Fibroblast of mammary gland (primary cell): ENCODE data around the gene TOP3A.

ENCODE experiments used
- DNase-seq: peaks from one replicate; pipeline ENCODE4 v3.0.0-alpha.2; 2010; ENCODE audit warnings: low read depth
- H3K4me3 ChIP-seq: 2 replicates; pipeline ENCODE4 v1.5.1; 2011; ENCODE audit warnings: low read depth, mild to moderate bottlenecking, low read length, moderate library complexity; ENCODE audit not compliant: control insufficient read depth
- TF ChIP-seq, protein P1 (sequence below): conservative IDR thresholded peaks from 2 replicates; pipeline ENCODE4 v1.5.1; 2011; ENCODE audit warnings: low read depth, low read length, inconsistent platforms; ENCODE audit not compliant: control insufficient read depth, insufficient read depth

TOP3A gene

DNA sequence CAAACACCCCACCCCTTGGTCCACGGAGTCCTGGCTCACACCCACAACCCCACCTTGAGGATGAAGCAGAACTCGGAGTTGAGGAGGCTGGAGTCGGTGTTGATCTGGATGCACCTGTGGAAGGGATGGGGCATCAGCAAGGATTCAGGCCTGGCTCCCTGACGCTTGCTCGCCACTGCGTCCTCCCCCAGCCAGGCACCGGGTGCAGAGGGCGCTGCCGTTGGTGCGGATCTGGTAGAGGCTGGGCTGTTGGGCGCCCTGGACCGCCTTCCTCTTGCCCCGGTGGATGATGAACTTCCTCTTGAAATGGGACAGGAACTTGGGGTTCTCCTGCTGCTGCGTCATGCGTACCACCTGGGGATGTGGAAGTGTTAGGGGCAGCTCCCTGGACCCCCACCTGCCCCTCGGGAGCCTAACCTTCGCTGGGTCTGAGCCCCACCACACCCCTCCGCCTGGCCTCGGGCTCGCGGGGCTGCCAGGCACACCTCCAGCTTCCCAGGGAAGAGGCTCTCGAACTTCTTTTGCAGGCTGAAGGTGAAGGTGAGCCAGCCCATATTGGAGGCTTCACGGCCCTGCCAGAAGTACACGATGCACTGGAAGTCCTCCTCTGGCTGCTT is 68.6 kb downstream of the TOP3A start:
- TF ChIP-seq, protein P1, sequence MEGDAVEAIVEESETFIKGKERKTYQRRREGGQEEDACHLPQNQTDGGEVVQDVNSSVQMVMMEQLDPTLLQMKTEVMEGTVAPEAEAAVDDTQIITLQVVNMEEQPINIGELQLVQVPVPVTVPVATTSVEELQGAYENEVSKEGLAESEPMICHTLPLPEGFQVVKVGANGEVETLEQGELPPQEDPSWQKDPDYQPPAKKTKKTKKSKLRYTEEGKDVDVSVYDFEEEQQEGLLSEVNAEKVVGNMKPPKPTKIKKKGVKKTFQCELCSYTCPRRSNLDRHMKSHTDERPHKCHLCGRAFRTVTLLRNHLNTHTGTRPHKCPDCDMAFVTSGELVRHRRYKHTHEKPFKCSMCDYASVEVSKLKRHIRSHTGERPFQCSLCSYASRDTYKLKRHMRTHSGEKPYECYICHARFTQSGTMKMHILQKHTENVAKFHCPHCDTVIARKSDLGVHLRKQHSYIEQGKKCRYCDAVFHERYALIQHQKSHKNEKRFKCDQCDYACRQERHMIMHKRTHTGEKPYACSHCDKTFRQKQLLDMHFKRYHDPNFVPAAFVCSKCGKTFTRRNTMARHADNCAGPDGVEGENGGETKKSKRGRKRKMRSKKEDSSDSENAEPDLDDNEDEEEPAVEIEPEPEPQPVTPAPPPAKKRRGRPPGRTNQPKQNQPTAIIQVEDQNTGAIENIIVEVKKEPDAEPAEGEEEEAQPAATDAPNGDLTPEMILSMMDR: no peak
- no peak for DNase-seq
- no peak overlapping the region for H3K4me3 ChIP-seq

DNA sequence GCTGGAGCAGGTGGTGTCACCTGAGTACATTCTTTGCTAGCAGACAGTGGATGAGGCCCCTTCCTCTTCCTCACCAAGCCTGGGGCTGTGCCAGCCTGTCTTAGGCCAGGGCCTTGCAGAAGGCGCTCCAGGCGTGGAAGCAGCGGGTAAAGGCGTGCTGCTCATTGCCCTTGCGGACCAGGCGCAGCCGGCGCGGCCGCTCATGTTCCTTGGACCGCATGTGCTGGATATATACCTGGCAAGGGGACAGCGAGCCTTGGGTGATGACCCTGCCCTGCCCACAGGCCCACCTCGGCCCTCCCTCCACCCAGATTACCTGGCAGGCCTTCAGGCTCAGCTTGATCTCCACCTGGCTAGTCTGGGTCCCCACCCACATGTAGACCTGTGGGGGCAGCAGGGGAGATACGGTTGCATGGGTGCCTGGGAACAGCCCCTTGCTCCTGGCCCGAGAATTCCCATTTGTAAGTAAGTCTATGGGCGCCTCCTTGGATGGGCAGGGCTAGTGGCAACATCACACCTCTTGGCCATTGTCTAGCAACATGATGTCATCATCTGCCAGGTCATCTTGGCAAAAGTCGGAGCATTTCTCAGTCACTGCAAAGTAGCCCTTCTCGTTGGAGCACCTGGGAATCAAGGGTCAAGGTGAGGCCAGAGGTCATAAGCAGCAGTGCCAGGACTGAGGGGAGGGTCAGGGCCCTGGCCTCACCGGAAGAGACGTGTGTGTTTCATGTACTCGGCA is 69.6 kb downstream of the TOP3A start:
- TF ChIP-seq, protein P1: no peak
- no peak overlapping the region for H3K4me3 ChIP-seq
- DNase-seq: no peak

DNA sequence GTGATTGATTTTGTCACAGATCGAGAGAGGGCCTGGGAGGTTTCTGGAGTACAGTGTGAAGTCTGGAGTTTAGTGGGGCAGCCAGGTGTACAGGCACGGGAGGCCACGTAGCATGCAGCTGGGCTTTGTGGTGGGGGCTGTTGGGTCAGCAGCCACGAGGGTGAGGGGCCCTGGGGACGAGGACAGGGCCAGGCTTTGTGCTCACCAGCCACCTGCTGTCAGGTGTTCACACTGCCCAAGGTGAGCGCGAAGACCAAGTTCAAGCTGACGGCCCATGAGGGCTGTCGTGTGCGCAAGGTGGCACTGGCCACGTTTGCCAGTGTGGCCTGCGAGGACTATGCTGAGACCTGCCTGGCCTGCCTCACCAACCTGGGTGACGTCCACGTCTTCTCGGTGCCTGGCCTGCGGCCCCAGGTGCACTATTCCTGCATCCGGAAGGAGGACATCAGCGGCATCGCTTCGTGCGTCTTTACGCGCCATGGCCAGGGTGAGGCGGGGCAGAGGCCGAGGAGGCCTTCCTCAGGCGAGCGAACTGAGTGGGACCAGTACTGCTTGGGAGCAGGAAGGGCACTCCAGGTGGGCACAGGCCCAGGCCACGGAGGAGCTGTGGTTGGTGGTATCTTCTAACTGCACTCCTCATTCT is 73.4 kb downstream of the TOP3A start:
- DNase-seq: no peak
- TF ChIP-seq, protein P1: no peak
- H3K4me3 ChIP-seq: no peak overlapping the region

DNA sequence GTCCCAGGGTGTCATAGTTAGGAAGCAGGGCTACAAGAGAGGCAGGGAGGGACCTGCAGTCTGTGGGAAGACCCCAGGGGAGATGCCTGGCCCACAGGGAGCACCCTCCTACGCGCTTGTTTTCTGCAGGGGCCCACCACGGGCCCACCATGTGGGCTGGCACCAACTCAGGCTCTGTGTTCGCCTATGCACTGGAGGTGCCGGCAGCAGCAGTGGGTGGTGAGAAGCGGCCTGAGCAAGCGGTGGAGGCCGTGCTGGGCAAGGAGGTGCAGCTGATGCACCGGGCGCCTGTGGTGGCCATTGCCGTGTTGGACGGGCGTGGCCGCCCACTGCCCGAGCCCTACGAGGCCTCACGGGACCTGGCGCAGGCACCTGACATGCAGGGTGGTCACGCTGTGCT is 74.3 kb downstream of the TOP3A start:
- no peak overlapping the region for H3K4me3 ChIP-seq
- TF ChIP-seq, protein P1: no peak
- no peak for DNase-seq

DNA sequence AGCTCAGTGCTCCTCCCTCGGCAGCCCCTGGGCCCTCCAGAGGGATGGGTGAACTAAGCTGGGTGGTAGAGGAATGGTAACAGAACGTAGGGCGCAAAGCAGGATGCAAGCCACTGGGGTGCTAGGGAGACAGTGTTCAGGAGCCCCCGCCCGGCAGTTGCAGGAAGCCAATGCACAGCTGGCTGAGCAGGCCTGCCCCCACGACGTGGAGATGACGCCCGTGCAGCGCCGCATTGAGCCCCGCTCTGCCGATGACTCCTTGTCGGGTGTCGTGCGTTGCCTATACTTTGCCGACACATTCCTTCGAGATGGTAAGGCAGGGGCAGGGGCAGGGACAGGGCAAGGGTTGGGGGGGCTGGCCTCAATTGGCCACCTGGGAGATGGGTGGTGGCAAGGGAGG is 76.5 kb downstream of the TOP3A start:
- H3K4me3 ChIP-seq: no peak overlapping the region
- TF ChIP-seq, protein P1: no peak
- DNase-seq: no peak

DNA sequence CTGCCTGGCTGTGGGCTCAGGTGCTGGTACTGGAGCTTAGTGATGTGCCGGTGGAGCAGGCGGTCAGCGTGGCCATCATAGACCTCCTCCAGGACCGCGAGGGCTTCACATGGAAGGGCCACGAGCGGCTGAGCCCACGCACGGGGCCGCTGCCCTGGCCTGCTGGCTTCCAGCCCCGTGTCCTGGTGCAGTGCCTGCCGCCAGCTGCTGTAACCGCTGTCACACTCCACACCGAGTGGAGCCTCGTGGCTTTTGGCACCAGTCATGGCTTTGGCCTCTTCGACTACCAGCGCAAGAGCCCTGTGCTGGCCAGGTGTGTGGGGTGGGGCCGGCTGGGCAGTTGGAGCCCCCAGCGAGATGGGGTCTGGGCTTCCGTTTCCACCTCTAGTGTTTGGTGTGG is 77.3 kb downstream of the TOP3A start:
- no peak overlapping the region for H3K4me3 ChIP-seq
- TF ChIP-seq, protein P1: no peak
- no peak for DNase-seq
